ENCODE data around the gene THSD7B. TPM values are rescaled to one million over a fixed set of nuclear protein-coding genes. Genes with fewer than 3 reads are reported as not detected.

The THSD7B gene
- total and polyA plus RNA-seq, 2 of the 13 experiments (the other 11 are each of a cell fraction or from before 2014, with no cell fraction given), result 0.02 TPM; not detected in 1

GRCh38 chr2:136863874-136864273, 98.5 kb downstream of the THSD7B start:
- POLR2A ChIA-PET, result no interaction called here
- Histone ChIP-seq H3K4me3 (replicated peaks in 1 of 3; ENCODE audit: insufficient read depth in 1 of 3, low read depth in 2 of 3, low read length in 3 of 3) (no peak overlapping the region), H3K27ac (ENCODE audit: extremely low read length, insufficient read depth, low read length) (no peak overlapping the region), H3K4me2 (ENCODE audit: low read depth, low read length) (no peak overlapping the region), H3K4me1 (ENCODE audit: insufficient read depth, low read length) (no peaks in the 10 kb centered on the region), H3K79me2 (ENCODE audit: insufficient read depth, low read length) (no peaks in the 10 kb centered on the region), H3K9ac (ENCODE audit: insufficient read depth, low read depth, low read length) (no peak overlapping the region), H3K36me3 (replicated peaks in 1 of 2; ENCODE audit: control insufficient read depth in 1 of 2, insufficient read depth in 2 of 2, low read length in 2 of 2) (no peaks in the 10 kb centered on the region), H2AFZ (ENCODE audit: low read length) (no peak overlapping the region), H3K27me3 (ENCODE audit: control insufficient read depth in 1 of 2, insufficient read depth in 2 of 2, low read length in 2 of 2) (no peaks in the 10 kb centered on the region), H3K9me3 (ENCODE audit: low read length) (no peaks in the 10 kb centered on the region), H4K20me1 (ENCODE audit: insufficient read depth, low read length) (no peaks in the 10 kb centered on the region)
- intact Hi-C loops (cut with micrococcal nuclease; ENCODE audit: unreplicated experiment), result no loop called here
- no peak for ATAC-seq
- CTCF ChIA-PET (ENCODE audit: low intra/inter-chr PET ratio, low total read pairs), result no interaction called here
- DNase-seq (ENCODE audit: low spot score), result no peak
- WGBS (ENCODE audit: low lambda C conversion rate), result 14% methylated on average over 4 of the region's 4 CpGs
- in situ Hi-C loops (cut with HindIII; ENCODE audit: extremely low pct_ligation_motif_present, low pct_unique_long_range_greater_than_20kb), result no loop called here
- no TSS peak for BruUV-seq (replicated peaks)
- FAIRE-seq, result no peak
- TF ChIP-seq HOXA3 (CRISPR knock-in tag; IDR thresholded peaks at IDR 0.05) (no peak), HBP1 (CRISPR knock-in tag; IDR thresholded peaks at IDR 0.05; ENCODE audit: low read depth) (no peak), ZNF619 (CRISPR knock-in tag; IDR thresholded peaks at IDR 0.05) (no peak), ZBTB34 (CRISPR knock-in tag; IDR thresholded peaks at IDR 0.05) (no peak), ARHGAP35 (CRISPR knock-in tag; IDR thresholded peaks at IDR 0.05; ENCODE audit: borderline replicate concordance) (no peak), ZSCAN31 (CRISPR knock-in tag; IDR thresholded peaks at IDR 0.05; ENCODE audit: low read depth) (no peak), HNRNPL (IDR thresholded peaks at IDR 0.05; ENCODE audit: low read depth, low read length) (no peak), RBM22 (optimal IDR thresholded peaks at IDR 0.05; ENCODE audit: low read length) (no peak), NPAS2 (CRISPR knock-in tag; IDR thresholded peaks at IDR 0.05; ENCODE audit: borderline replicate concordance) (no peak), ZBTB2 (CRISPR knock-in tag; IDR thresholded peaks at IDR 0.05; ENCODE audit: low read depth) (no peak), ZHX1 (CRISPR knock-in tag; IDR thresholded peaks at IDR 0.05; ENCODE audit: low read depth) (no peak), TEAD2 (CRISPR knock-in tag; IDR thresholded peaks at IDR 0.05) (no peak), CEBPG (CRISPR knock-in tag; IDR thresholded peaks at IDR 0.05) (no peak)

All from HepG2 (cell line).